ENCODE data around the gene EIF1AY.
"Not testable (repeated sequence)": the region's sequence is repeated elsewhere in the genome, so short reads cannot be mapped to it uniquely, and the experiment has no call there.

Gene EIF1AY, protein sequence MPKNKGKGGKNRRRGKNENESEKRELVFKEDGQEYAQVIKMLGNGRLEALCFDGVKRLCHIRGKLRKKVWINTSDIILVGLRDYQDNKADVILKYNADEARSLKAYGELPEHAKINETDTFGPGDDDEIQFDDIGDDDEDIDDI

DNA sequence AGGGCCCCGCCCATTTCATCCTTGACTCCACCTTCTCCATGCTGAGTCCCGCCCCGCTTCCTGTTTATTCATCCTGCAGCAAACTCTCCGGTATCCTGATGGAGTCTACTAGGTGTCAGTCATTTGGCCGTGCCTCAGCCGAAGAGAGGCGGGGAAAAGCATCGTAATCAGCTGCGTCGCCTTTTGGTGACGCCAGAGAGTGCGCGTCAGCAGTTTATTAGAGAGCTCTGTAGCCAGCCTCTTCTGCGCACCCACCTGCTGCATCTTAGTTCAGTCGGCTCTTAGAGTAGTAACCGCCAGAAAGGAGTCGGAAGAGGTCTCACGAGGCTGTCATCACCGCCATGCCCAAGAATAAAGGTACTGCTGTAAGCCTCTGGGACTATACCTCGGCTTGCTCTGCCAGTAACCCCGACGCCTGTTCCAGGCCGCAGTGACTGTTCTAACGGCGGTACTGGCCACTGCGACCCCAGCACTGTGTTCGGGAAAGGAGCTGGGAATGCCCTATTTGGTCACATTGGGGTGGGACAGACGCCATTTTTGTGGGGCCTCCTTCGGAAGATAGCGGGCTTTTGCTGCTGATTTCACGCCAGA, at the start of gene EIF1AY:
Gene EIF1AY (plus strand): TSS at position 246 of the 591 bp plus-strand sequence. CDS start 96 bp downstream, at position 342.
- no peak for DNase-seq

GRCh38 chrY:20528435-20528834, 47.1 kb upstream of the EIF1AY start:
- no peak for DNase-seq

GRCh38 chrY:20538186-20538585, 37.4 kb upstream of the EIF1AY start:
- no peak for DNase-seq

- DNase-seq, result no peak
Measured at GRCh38 chrY:20538933-20539332, 36.6 kb upstream of the EIF1AY start.

DNA sequence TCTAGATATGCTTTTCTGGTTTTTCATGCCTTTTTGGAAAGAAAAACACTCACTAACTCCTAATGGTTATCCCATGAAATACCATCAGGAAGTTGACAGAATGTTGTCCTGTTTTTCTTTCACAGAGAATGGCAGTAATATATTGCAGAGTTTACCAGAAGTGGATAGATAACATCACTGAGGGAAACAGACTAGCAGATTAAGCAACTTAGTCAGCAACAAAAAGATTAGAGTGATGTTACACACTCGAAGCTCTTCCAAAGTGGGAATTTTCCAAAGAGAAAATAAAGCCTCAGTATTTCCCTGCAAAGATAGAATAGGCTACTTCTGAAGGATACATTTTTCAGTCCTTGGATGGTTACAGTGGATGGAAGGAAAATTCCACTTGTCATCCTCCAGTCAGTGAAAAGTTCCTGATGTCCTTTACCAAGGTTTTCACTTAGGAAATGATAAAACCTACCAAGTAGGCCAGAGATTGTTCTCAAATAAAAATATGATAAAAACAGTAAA, 31.1 kb upstream of the EIF1AY start:
- no peak for DNase-seq

DNA sequence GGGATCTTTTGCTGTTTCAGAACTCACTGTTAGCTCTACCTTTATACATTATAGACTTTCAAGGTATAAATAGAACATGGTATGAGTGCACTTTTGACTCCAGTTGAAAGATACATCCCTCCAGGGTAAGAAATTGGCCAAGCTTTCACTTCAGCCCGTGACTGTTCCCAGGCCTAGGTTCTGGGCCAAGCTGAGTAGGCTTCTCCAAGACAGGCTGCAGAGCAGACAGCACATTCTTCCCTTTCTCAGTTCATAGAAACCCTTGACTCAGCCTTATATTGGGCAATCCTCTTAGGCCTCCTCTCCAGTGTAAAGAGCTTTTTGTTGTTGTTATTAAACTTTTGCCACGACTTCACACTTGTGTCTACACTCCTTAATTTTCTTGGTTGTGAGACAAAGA, 29.5 kb upstream of the EIF1AY start:
- DNase-seq, result no peak

DNA sequence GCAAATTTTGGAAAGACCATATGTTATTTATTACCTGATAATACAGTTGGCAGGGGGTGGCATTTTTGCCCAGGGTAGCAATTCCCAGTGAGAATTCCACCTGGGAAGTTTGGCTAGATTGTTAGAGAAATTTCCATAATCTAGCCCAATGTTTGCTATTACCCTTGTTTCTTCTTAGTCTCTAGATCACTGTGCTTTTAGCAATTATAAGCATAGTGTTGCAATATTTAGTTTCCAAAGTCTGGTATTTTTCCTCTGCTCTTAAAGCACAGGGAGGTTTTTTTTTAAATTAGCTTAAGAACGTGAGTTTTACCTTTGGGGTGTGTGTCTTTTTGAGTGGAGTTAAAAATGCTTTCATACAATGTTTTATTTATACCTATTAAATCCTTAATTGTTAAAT, 26.3 kb upstream of the EIF1AY start:
- no peak for DNase-seq

GRCh38 chrY:20551840-20552239, 23.7 kb upstream of the EIF1AY start:
- no peak for DNase-seq

DNA sequence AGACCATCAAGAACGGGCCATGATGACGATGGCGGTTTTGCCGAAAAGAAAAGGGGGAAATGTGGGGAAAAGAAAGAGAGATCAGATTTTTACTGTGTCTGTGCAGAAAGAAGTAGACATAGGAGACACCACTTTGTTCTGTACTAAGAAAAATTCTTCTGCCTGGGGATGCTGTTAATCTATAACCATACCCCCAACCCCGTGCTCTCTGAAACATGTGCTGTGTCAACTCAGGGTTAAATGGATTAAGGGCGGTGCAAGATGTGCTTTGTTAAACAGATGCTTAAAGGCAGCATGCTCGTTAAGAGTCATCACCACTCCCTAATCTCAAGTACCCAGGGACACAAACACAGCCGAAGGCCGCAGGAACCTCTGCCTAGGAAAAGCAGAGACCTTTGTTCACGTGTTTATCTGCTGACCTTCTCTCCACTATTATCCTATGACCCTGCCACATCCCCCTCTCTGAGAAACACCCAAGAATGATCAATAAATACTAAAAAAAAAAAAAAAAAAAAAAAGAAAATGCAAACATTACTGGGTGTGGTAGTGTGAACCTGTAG, 22.7 kb upstream of the EIF1AY start:
- not testable (repeated sequence) for DNase-seq

DNA sequence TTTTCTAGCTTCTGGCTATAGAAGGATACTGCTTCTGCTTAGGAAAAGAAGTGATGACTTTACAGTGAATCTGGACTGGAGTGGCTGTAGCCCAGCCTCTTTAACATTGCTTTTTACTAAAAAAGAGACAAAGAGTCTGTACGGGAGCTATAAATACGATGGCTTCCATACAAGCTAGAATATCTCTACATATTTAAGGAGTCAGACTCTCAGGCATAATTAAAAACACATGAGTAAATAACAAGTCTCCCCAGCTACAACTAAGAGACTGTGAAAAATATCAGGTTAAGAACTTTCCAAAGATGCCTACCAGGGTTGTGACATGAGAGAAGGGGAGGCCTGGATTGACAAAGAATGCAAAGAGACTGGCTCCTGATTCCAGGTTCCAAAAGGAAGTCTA, 19.8 kb upstream of the EIF1AY start:
- no peak for DNase-seq

GRCh38 chrY:20558677-20559076, 16.9 kb upstream of the EIF1AY start:
- no peak for DNase-seq

DNA sequence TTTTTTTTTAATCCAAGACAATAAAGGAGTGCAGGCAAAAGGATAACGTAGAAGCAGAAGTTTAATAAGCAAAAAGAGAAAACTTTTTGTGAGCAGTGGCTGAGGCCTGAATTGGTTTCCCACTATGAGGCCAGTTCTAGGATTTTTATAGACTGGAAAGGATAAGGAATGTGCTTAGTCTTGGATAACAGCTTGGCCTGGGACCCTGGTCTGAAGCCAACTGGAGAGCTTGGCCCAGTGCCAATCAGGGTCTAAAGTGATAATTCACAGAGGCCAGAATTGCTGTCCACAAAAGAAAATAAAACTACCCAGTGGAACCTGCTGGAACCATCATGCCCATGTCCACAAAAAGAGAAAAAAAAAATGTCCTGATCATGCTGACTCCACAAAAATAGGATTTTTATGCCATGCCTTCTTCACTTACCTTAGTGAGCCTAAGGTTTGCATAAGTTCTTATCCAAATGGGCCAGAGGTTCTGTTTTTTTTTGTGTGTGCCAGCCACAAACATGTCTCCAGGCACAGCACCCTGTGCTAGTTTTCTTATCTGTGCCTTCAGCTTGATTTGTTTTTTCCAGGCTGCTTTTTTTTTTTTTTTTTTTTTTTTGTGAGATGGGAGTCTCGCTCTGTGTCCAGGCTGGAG, 15.6 kb upstream of the EIF1AY start:
- DNase-seq, result no peak

GRCh38 chrY:20571306-20571705, 4.3 kb upstream of the EIF1AY start:
- DNase-seq, result no peak

DNA sequence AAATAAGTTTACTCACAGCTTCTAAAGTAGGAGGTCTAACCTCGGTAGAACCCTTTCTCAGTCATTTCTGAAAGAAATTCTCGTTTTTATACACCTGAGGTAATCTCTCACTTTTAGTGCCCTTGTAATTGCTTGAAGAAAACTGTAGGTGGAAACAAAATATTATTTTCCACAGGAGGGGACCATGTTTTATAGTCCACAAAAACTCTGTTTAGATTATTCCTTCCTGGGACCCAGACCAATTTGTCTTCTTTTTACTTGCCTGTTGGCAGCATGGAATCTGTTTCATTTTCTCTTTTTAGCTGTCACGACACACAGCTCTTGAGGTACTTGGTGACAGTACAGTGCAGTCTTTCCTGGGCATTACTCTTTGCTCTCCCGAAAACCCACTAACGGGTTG, 930 bp downstream of the EIF1AY start:
- DNase-seq, result no peak

- DNase-seq, result no peak
Measured at GRCh38 chrY:20578206-20578605, 2.6 kb downstream of the EIF1AY start.

- no peak for DNase-seq
Measured at GRCh38 chrY:20581687-20582086, 6.1 kb downstream of the EIF1AY start.

- no peak for DNase-seq
Measured at GRCh38 chrY:20586161-20586560, 10.6 kb downstream of the EIF1AY start.

Data from retina (tissue), 1 donor.